Activated CD4-positive, alpha-beta memory T cell treated with anti-CD3 and anti-CD28 coated beads, Interleukin-2, amount 10 ng/mL, durations not matched to agents 7 days and 5 days (primary cell): ENCODE data around the gene BAIAP2. TPM values are rescaled to one million over a fixed set of nuclear protein-coding genes. Genes with fewer than 3 reads are reported as not detected.

ENCODE experiments used
- CTCF ChIA-PET: fragments of 350-600 bp; sonication (Branson Sonifier 250); formaldehyde crosslinking; loops from one replicate; lab custom pipeline; 2021; ENCODE audit warnings: antibody characterized with exemption, inconsistent platforms; lab: Charles Lee
- POLR2A ChIA-PET: fragments of 350-600 bp; sonication (Branson Sonifier 250); formaldehyde crosslinking; loops from one replicate; lab custom pipeline; 2021; ENCODE audit warnings: antibody characterized with exemption; lab: Charles Lee
- DNase-seq: peaks from one replicate; pipeline ENCODE4 v3.0.0-alpha.2; 2020
- H3K27ac Mint-ChIP-seq: one replicate; pipeline ENCODE4 v1.8.0; 2021; ENCODE audit warnings: mild to moderate bottlenecking, mixed read lengths
- H3K27me3 Mint-ChIP-seq: one replicate; pipeline ENCODE4 v1.8.0; 2021; ENCODE audit warnings: mixed read lengths
- H3K36me3 Mint-ChIP-seq: one replicate; pipeline ENCODE4 v1.8.0; 2021; ENCODE audit warnings: low read depth, mixed read lengths
- H3K4me1 Mint-ChIP-seq: one replicate; pipeline ENCODE4 v1.8.0; 2021; ENCODE audit warnings: mixed read lengths
- H3K4me3 Mint-ChIP-seq: one replicate; pipeline ENCODE4 v1.8.0; 2021; ENCODE audit warnings: mild to moderate bottlenecking, mixed read lengths
- H3K9me3 Mint-ChIP-seq: one replicate; pipeline ENCODE4 v1.8.0; 2021; ENCODE audit warnings: mixed read lengths
- total RNA-seq, 2 experiments: library from RNA; stranded (reverse); gene quantifications; one replicate each; pipeline ENCODE4 v1.2.3, GENCODE V29; 2021

Gene BAIAP2
- total RNA-seq, 2 experiments from 2014 or later: 1.5 to 2.4 TPM

GRCh38 chr17:81135505-81136278 lies 100.7 kb downstream of the BAIAP2 start:
- no peak for DNase-seq
- Mint-ChIP-seq H3K9me3 (peaks cover 18% of the 10 kb centered on the region), H3K36me3 (no peaks in the 10 kb centered on the region), H3K27me3 (no peaks in the 10 kb centered on the region), H3K4me3 (no peak overlapping the region), H3K27ac (no peak overlapping the region), H3K4me1 (no peaks in the 10 kb centered on the region)
- CTCF ChIA-PET: no interaction called here
- POLR2A ChIA-PET: no interaction called here

- H3K27me3 Mint-ChIP-seq: no peaks in the 10 kb centered on the region
- H3K9me3 Mint-ChIP-seq: peaks cover 18% of the 10 kb centered on the region
- H3K27ac Mint-ChIP-seq: no peak overlapping the region
- H3K36me3 Mint-ChIP-seq: no peaks in the 10 kb centered on the region
- H3K4me1 Mint-ChIP-seq: no peaks in the 10 kb centered on the region
- DNase-seq: no peak
- CTCF ChIA-PET: no interaction called here
- POLR2A ChIA-PET: no interaction called here
- no peak overlapping the region for H3K4me3 Mint-ChIP-seq
Observed at GRCh38 chr17:81136366-81136765, 101.4 kb downstream of the BAIAP2 start.

- H3K4me1 Mint-ChIP-seq: no peaks in the 10 kb centered on the region
- H3K27ac Mint-ChIP-seq: no peak overlapping the region
- CTCF ChIA-PET: no interaction called here
- peaks cover 18% of the 10 kb centered on the region for H3K9me3 Mint-ChIP-seq
- H3K4me3 Mint-ChIP-seq: no peak overlapping the region
- no peaks in the 10 kb centered on the region for H3K36me3 Mint-ChIP-seq
- no peak for DNase-seq
- no peaks in the 10 kb centered on the region for H3K27me3 Mint-ChIP-seq
- POLR2A ChIA-PET: no interaction called here
Observed at GRCh38 chr17:81137248-81137647, 102.3 kb downstream of the BAIAP2 start.

- POLR2A ChIA-PET: no interaction called here
Observed at GRCh38 chr17:81138083-81138482, 103.1 kb downstream of the BAIAP2 start.

GRCh38 chr17:81138500-81138899 lies 103.5 kb downstream of the BAIAP2 start:
- Mint-ChIP-seq H3K9me3 (peaks cover 18% of the 10 kb centered on the region), H3K4me1 (no peaks in the 10 kb centered on the region), H3K27me3 (no peaks in the 10 kb centered on the region), H3K36me3 (no peaks in the 10 kb centered on the region), H3K27ac (no peak overlapping the region), H3K4me3 (no peak overlapping the region)
- ChIA-PET POLR2A (no interaction called here), CTCF (no interaction called here)
- DNase-seq: no peak

More at GRCh38 chr17:81138083-81138482, 103.1 kb downstream of the BAIAP2 start:
- Mint-ChIP-seq H3K27ac (no peak overlapping the region), H3K9me3 (peaks cover 18% of the 10 kb centered on the region), H3K4me1 (no peaks in the 10 kb centered on the region), H3K4me3 (no peak overlapping the region), H3K27me3 (no peaks in the 10 kb centered on the region), H3K36me3 (no peaks in the 10 kb centered on the region)
- CTCF ChIA-PET: no interaction called here
- DNase-seq: no peak

- no peak for DNase-seq
- POLR2A ChIA-PET: interaction anchor here (1.2 kb wide), 1 partner anchor 99 kb away, joined by 3 read pairs; the partner anchor contains the start of genes NDUFAF8 and TEPSIN
- H3K36me3 Mint-ChIP-seq: no peaks in the 10 kb centered on the region
- CTCF ChIA-PET: no interaction called here
- H3K4me3 Mint-ChIP-seq: no peak overlapping the region
- H3K27ac Mint-ChIP-seq: no peak overlapping the region
- peaks cover 18% of the 10 kb centered on the region for H3K9me3 Mint-ChIP-seq
- no peaks in the 10 kb centered on the region for H3K4me1 Mint-ChIP-seq
- no peaks in the 10 kb centered on the region for H3K27me3 Mint-ChIP-seq
Observed at GRCh38 chr17:81139428-81139827, 104.5 kb downstream of the BAIAP2 start.

- CTCF ChIA-PET: no interaction called here
- H3K9me3 Mint-ChIP-seq: peaks cover 18% of the 10 kb centered on the region
Observed at GRCh38 chr17:81140018-81140417, 105.1 kb downstream of the BAIAP2 start.

GRCh38 chr17:81140695-81141094 lies 105.7 kb downstream of the BAIAP2 start:
- Mint-ChIP-seq H3K9me3 (peaks cover 18% of the 10 kb centered on the region), H3K27me3 (no peaks in the 10 kb centered on the region), H3K4me1 (no peaks in the 10 kb centered on the region), H3K36me3 (no peaks in the 10 kb centered on the region), H3K27ac (no peak overlapping the region), H3K4me3 (no peak overlapping the region)
- ChIA-PET POLR2A (interaction anchor here (1.2 kb wide), 1 partner anchor 98 kb away, joined by 3 read pairs; the partner anchor contains the start of genes NDUFAF8 and TEPSIN), CTCF (no interaction called here)
- no peak for DNase-seq

More at GRCh38 chr17:81140018-81140417, 105.1 kb downstream of the BAIAP2 start:
- DNase-seq: no peak
- POLR2A ChIA-PET: interaction anchor here (1.2 kb wide), 1 partner anchor 99 kb away, joined by 3 read pairs; the partner anchor contains the start of genes NDUFAF8 and TEPSIN
- Mint-ChIP-seq H3K36me3 (no peaks in the 10 kb centered on the region), H3K27ac (no peak overlapping the region), H3K4me1 (no peaks in the 10 kb centered on the region), H3K27me3 (no peaks in the 10 kb centered on the region), H3K4me3 (no peak overlapping the region)

GRCh38 chr17:81142301-81143199 lies 107.6 kb downstream of the BAIAP2 start:
- ChIA-PET CTCF (interaction anchor here (0.6 to 1.0 kb wide), 3 partner anchors 10 to 727 kb away, joined by 3 to 4 read pairs (median 3); no protein-coding TSS in a partner anchor), POLR2A (interaction anchor here (1.0 kb wide), 1 partner anchor 342 kb away, joined by 4 read pairs; no protein-coding TSS in a partner anchor)
- peak; percentile 68 for DNase-seq
- Mint-ChIP-seq H3K27ac (no peak overlapping the region), H3K27me3 (no peaks in the 10 kb centered on the region), H3K4me1 (no peaks in the 10 kb centered on the region), H3K36me3 (no peaks in the 10 kb centered on the region), H3K4me3 (no peak overlapping the region), H3K9me3 (peaks cover 16% of the 10 kb centered on the region)

- H3K4me3 Mint-ChIP-seq: no peak overlapping the region
- H3K36me3 Mint-ChIP-seq: no peaks in the 10 kb centered on the region
- H3K27me3 Mint-ChIP-seq: no peaks in the 10 kb centered on the region
- POLR2A ChIA-PET: no interaction called here
- CTCF ChIA-PET: interaction anchor here (0.6 to 1.0 kb wide), 3 partner anchors 9 to 727 kb away, joined by 3 to 4 read pairs (median 3); no protein-coding TSS in a partner anchor
- H3K27ac Mint-ChIP-seq: no peak overlapping the region
- no peaks in the 10 kb centered on the region for H3K4me1 Mint-ChIP-seq
- peaks cover 10% of the 10 kb centered on the region for H3K9me3 Mint-ChIP-seq
- no peak for DNase-seq
Observed at GRCh38 chr17:81143200-81143527, 108.2 kb downstream of the BAIAP2 start.

- POLR2A ChIA-PET: no interaction called here
Observed at GRCh38 chr17:81143717-81144422, 108.9 kb downstream of the BAIAP2 start.

GRCh38 chr17:81144423-81144781 lies 109.5 kb downstream of the BAIAP2 start:
- Mint-ChIP-seq H3K4me3 (no peak overlapping the region), H3K36me3 (no peaks in the 10 kb centered on the region), H3K27me3 (no peaks in the 10 kb centered on the region), H3K9me3 (no peaks in the 10 kb centered on the region), H3K27ac (no peak overlapping the region), H3K4me1 (no peaks in the 10 kb centered on the region)
- ChIA-PET CTCF (interaction anchor here (0.6 to 1.2 kb wide), 3 partner anchors 9 to 211 kb away, joined by 3 to 4 read pairs (median 3); partner anchors contain the start of genes NDUFAF8 and TEPSIN), POLR2A (no interaction called here)
- DNase-seq: no peak

More at GRCh38 chr17:81143717-81144422, 108.9 kb downstream of the BAIAP2 start:
- CTCF ChIA-PET: interaction anchor here (0.6 to 1.2 kb wide), 3 partner anchors 9 to 212 kb away, joined by 3 to 4 read pairs (median 3); partner anchors contain the start of genes NDUFAF8 and TEPSIN
- Mint-ChIP-seq H3K27ac (no peak overlapping the region), H3K4me3 (no peak overlapping the region), H3K9me3 (peaks cover 3% of the 10 kb centered on the region), H3K36me3 (no peaks in the 10 kb centered on the region), H3K27me3 (no peaks in the 10 kb centered on the region), H3K4me1 (no peaks in the 10 kb centered on the region)
- DNase-seq: no peak
